ENCODE results near the gene MISP.

The MISP gene

GRCh38 chr19:782878-783668, 32.2 kb downstream of the MISP start:
- DNase-seq (no peak), ATAC-seq (replicated peaks) (no peak)
- H3K4me3 Mint-ChIP-seq, result no peak overlapping the region
- peaks cover 0 to 32% of the 10 kb centered on the region in 2 donors for H3K27me3 Mint-ChIP-seq
- H3K4me1 Mint-ChIP-seq, result no peaks in the 10 kb centered on the region
- no peaks in the 10 kb centered on the region for H3K36me3 Mint-ChIP-seq
- peaks cover 0 to 2% of the 10 kb centered on the region in 2 donors for H3K9me3 Mint-ChIP-seq
- no peak overlapping the region for H3K27ac Mint-ChIP-seq

DNA sequence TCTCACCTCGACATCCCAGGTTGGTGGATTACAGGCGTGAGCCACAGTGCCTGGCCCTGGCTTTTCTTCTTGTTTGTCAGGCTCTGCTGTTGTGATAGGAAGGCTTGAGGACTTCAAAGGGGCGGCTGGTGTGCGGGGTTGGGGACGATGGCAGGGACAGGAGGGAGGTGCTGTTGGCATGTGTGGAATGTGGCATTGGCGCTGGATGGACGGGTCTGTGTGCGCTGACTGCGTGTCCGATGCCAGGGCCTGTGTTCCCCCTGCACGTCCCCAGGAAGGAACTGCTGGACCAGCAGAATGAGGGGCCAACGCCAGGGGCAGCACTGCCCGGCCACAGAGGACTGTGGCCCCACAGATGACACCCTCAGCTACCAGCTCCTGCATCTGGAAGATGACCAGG, 33.6 kb downstream of the MISP start:
- Mint-ChIP-seq H3K36me3 (no peaks in the 10 kb centered on the region), H3K27me3 (peaks cover 9 to 35% of the 10 kb centered on the region in 2 donors), H3K9me3 (no peaks in the 10 kb centered on the region), H3K27ac (no peak overlapping the region), H3K4me1 (peaks cover 2 to 6% of the 10 kb centered on the region in 2 donors), H3K4me3 (no peak overlapping the region)
- no peak for ATAC-seq (replicated peaks)
- DNase-seq, result no peak

DNA sequence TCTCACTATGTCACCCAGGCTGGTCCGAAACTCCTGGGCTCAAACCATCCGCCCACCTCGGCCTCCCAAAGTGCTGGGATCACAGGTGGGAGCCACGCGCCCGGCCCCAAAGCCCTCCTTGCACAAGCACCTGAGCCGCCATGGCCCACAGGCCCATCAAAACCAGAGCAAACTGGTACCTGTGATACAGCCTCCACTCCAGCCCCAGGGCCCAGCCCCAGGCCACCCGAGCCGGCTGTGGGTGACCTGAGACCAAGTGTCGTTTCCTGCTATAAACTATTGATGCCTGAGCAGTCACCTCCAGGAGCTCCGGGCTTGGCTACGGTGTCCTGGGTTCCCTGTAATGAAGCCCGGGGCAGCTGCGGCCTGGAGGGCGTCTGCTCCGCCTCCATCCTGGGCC, 36.6 kb downstream of the MISP start:
- H3K36me3 Mint-ChIP-seq, result no peaks in the 10 kb centered on the region
- peaks cover 2 to 6% of the 10 kb centered on the region in 2 donors for H3K4me1 Mint-ChIP-seq
- no peak for ATAC-seq (replicated peaks)
- no peak overlapping the region for H3K27ac Mint-ChIP-seq
- DNase-seq, result no peak
- H3K9me3 Mint-ChIP-seq, result no peaks in the 10 kb centered on the region
- H3K27me3 Mint-ChIP-seq, result peaks cover 18 to 31% of the 10 kb centered on the region in 2 donors
- H3K4me3 Mint-ChIP-seq, result no peak overlapping the region

- H3K4me3 Mint-ChIP-seq, result no peak overlapping the region
- no peak overlapping the region for H3K27ac Mint-ChIP-seq
- peaks cover 2 to 6% of the 10 kb centered on the region in 2 donors for H3K4me1 Mint-ChIP-seq
- H3K9me3 Mint-ChIP-seq, result no peaks in the 10 kb centered on the region
- ATAC-seq (replicated peaks) (no peak), DNase-seq (no peak)
- H3K36me3 Mint-ChIP-seq, result no peaks in the 10 kb centered on the region
- H3K27me3 Mint-ChIP-seq, result peaks cover 18 to 26% of the 10 kb centered on the region in 2 donors
These were observed 37.7 kb downstream of the MISP start for GRCh38 chr19:788686-788982.

DNA sequence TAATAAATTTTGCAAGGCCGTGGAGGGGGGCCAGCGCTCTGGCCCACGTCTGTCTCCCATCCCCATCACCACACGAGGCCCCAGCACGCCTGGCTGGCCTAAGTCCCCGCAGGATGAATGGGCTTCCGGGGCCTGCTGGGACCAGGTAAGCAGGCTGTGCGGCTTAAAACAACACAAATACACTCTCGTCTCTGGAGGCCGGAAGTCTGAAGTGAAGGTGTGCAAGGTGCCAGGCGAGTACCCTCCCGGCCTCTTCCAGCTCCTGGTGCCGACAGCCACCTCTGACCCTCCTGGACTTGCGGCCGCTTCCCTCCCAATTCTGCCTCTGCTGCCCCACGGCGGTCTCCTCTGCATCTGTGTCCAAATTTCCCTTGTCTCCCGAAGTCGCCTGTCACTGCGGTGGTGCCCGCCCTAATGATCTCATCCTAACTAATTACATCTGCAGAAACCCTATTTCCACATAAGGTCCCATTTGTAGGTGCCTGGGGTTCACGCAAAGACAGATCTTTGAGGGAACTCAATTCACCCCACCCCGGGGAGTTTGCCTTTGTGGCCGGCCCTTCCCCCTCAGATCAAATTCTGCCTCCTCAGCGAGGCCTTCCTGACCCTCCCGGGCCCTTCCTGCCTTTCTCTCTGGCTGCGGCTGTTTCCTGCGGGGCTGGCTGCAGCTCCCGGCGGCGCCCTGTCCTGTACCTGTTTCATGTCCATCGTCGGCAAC, 38.2 kb downstream of the MISP start:
- peaks cover 18 to 26% of the 10 kb centered on the region in 2 donors for H3K27me3 Mint-ChIP-seq

GRCh38 chr19:789701-790060, 38.8 kb downstream of the MISP start:
- no peak overlapping the region for H3K4me3 Mint-ChIP-seq
- H3K36me3 Mint-ChIP-seq, result no peaks in the 10 kb centered on the region
- peaks cover 2 to 6% of the 10 kb centered on the region in 2 donors for H3K4me1 Mint-ChIP-seq
- H3K27me3 Mint-ChIP-seq, result peaks cover 18 to 26% of the 10 kb centered on the region in 2 donors
- no peak for DNase-seq
- no peaks in the 10 kb centered on the region for H3K9me3 Mint-ChIP-seq
- H3K27ac Mint-ChIP-seq, result no peak overlapping the region
- no peak for ATAC-seq (replicated peaks)

More for the DNA sequence above, 38.2 kb downstream of the MISP start:
- Mint-ChIP-seq H3K9me3 (no peaks in the 10 kb centered on the region), H3K4me3 (no peak overlapping the region), H3K4me1 (peaks cover 2 to 6% of the 10 kb centered on the region in 2 donors), H3K27ac (no peak overlapping the region), H3K36me3 (no peaks in the 10 kb centered on the region)
- DNase-seq, result no peak
- no peak for ATAC-seq (replicated peaks)

GRCh38 chr19:791007-791566, 40.2 kb downstream of the MISP start:
- Mint-ChIP-seq H3K27me3 (peaks cover 18 to 26% of the 10 kb centered on the region in 2 donors), H3K4me1 (peaks cover 2 to 6% of the 10 kb centered on the region in 2 donors), H3K9me3 (no peaks in the 10 kb centered on the region), H3K27ac (no peak overlapping the region), H3K4me3 (no peak overlapping the region), H3K36me3 (no peaks in the 10 kb centered on the region)
- ATAC-seq (replicated peaks) (no peak), DNase-seq (no peak)

GRCh38 chr19:791567-792305, 40.8 kb downstream of the MISP start:
- ATAC-seq (replicated peaks), result no peak
- no peak for DNase-seq
- no peaks in the 10 kb centered on the region for H3K36me3 Mint-ChIP-seq
- H3K27me3 Mint-ChIP-seq, result peaks cover 18 to 26% of the 10 kb centered on the region in 2 donors
- H3K4me3 Mint-ChIP-seq, result no peak overlapping the region
- H3K27ac Mint-ChIP-seq, result no peak overlapping the region
- no peaks in the 10 kb centered on the region for H3K9me3 Mint-ChIP-seq
- H3K4me1 Mint-ChIP-seq, result peaks cover 4 to 9% of the 10 kb centered on the region in 2 donors

DNA sequence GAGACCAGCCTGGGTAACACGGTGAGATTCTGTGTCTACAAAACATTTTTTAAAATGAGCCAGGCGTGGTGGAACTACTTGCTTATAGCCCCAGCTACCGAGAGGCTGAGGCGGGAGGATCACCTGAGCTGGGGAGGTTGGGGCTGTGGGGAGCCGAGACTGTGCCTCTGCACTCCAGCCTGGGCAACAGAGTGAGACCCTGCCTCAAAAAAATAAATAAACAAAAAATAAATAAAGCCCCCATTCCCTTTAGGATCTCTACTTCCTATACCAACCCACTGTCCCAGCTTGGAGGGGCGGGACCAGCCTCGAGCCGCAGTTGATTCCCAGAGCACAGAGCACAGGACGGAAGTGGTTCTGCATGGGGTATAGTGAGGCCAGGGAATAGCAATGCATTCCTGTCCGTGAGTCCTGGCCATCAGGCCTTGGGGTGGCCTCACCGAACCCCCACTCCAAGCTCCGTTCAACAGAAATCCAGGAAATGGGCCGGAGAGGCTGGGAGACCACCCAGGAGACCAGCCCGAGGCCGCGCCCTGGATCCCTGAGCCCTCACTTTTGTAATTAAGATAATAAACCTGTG, 41.5 kb downstream of the MISP start:
- no peak overlapping the region for H3K27ac Mint-ChIP-seq
- ATAC-seq (replicated peaks) (no peak), DNase-seq (no peak)
- peaks cover 18 to 26% of the 10 kb centered on the region in 2 donors for H3K27me3 Mint-ChIP-seq
- H3K36me3 Mint-ChIP-seq, result no peaks in the 10 kb centered on the region
- peaks cover 6 to 10% of the 10 kb centered on the region in 2 donors for H3K4me1 Mint-ChIP-seq
- no peaks in the 10 kb centered on the region for H3K9me3 Mint-ChIP-seq
- no peak overlapping the region for H3K4me3 Mint-ChIP-seq

GRCh38 chr19:793806-794205, 42.9 kb downstream of the MISP start:
- Mint-ChIP-seq H3K4me3 (no peak overlapping the region), H3K27me3 (peaks cover 16 to 22% of the 10 kb centered on the region in 2 donors), H3K4me1 (peaks cover 7 to 16% of the 10 kb centered on the region in 2 donors), H3K27ac (no peak overlapping the region), H3K36me3 (peaks cover 3 to 4% of the 10 kb centered on the region in 2 donors), H3K9me3 (no peaks in the 10 kb centered on the region)
- DNase-seq (no peak), ATAC-seq (replicated peaks) (no peak)

DNA sequence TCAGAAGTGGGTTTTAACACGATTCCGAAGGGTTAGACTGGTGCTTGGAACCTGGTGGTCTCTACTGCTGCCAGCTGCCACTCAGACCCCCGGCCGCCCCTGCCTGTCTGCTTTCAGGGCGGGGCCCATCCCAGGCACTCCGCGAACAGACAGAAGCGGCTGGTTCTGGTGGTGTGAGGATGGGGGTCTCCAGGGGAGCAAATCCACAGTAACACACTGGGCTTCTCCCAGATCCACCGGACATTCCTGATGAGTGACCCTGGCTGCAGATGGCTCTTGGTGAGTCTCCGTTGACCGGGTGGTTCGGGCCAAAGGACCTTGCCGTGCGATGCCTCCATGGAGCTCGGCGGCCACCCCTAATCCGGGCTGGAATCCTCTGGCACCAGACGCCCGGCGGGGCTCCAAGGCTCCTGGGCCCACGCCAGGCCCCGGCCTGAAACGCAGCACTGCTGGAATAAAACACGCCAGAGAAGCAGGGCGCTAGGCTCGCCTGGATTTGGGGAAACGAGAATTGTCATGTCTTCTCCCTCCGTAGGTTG, 44.2 kb downstream of the MISP start:
- no peak overlapping the region for H3K4me3 Mint-ChIP-seq
- H3K4me1 Mint-ChIP-seq, result peaks cover 12 to 23% of the 10 kb centered on the region in 2 donors
- no peak overlapping the region for H3K27ac Mint-ChIP-seq
- DNase-seq (no peak), ATAC-seq (replicated peaks) (no peak)
- no peaks in the 10 kb centered on the region for H3K9me3 Mint-ChIP-seq
- H3K27me3 Mint-ChIP-seq, result peaks cover 3 to 9% of the 10 kb centered on the region in 2 donors
- peaks cover 16 to 17% of the 10 kb centered on the region in 2 donors for H3K36me3 Mint-ChIP-seq

- ATAC-seq (replicated peaks) (no peak), DNase-seq (no peak)
- peaks cover 22% of the 10 kb centered on the region in 2 donors for H3K36me3 Mint-ChIP-seq
- peaks cover under 1 to 3% of the 10 kb centered on the region in 2 donors for H3K27me3 Mint-ChIP-seq
- peak overlapping the region; percentile 39 to 98 for H3K4me3 Mint-ChIP-seq
- H3K27ac Mint-ChIP-seq, result peak overlapping the region; percentile 42
- H3K9me3 Mint-ChIP-seq, result no peaks in the 10 kb centered on the region
- H3K4me1 Mint-ChIP-seq, result peaks cover 18 to 30% of the 10 kb centered on the region in 2 donors
These were observed 45.0 kb downstream of the MISP start for GRCh38 chr19:795691-796581.
